Keratinocyte (primary cell): Measurements from ENCODE around the gene GNA14. TPM values are rescaled to one million over a fixed set of nuclear protein-coding genes. Genes with fewer than 3 reads are reported as not detected.

Experiments
- DNase-seq: peaks from one replicate; pipeline ENCODE4 v3.0.0-alpha.2; 2011; ENCODE audit warnings: low read depth, missing footprints, low spot score
- FAIRE-seq: peaks from 2 replicates; lab custom pipeline; 2011; peaks lifted over from hg19 to GRCh38; lab: Jason Lieb, UNC
- H2AFZ ChIP-seq: 2 replicates; pipeline ENCODE4 v1.6.0; 2012; ENCODE audit warnings: low read length, control low read depth, inconsistent platforms; ENCODE audit not compliant: control insufficient read depth
- H3K27ac ChIP-seq: 2 replicates; pipeline ENCODE4 v1.5.1; 2011; ENCODE audit warnings: low read length; ENCODE audit not compliant: control insufficient read depth, insufficient read depth
- H3K27me3 ChIP-seq: 3 replicates; pipeline ENCODE4 v1.6.0; 2011; ENCODE audit warnings: low read length; ENCODE audit not compliant: control insufficient read depth, insufficient read depth; ENCODE audit errors: extremely low read depth
- H3K36me3 ChIP-seq, 2 experiments: 2 replicates in 1 of 2; 3 replicates in 1 of 2; pipeline ENCODE4 v1.5.1; 2011; ENCODE audit warnings: low read length in 2 of 2, mild to moderate bottlenecking in 1 of 2; ENCODE audit not compliant: control insufficient read depth in 2 of 2, insufficient read depth in 2 of 2; ENCODE audit errors: extremely low read depth in 1 of 2
- H3K4me1 ChIP-seq: 3 replicates; pipeline ENCODE4 v1.5.1; 2011; ENCODE audit warnings: low read length; ENCODE audit not compliant: control insufficient read depth, insufficient read depth; ENCODE audit errors: extremely low read depth
- H3K4me2 ChIP-seq: 3 replicates; pipeline ENCODE4 v1.6.0; 2011; ENCODE audit warnings: low read depth, low read length; ENCODE audit not compliant: control insufficient read depth, insufficient read depth; ENCODE audit errors: extremely low read depth
- H3K4me3 ChIP-seq, 3 experiments: fragments of 200-600 bp in 1 of 3; sonication (generic) in 1 of 3; 2 replicates in 2 of 3; 3 replicates in 1 of 3; pipeline ENCODE4 v1.5.1; 2011 to 2016; ENCODE audit warnings: low read length in 3 of 3, mild to moderate bottlenecking in 3 of 3, control low read depth in 2 of 3, inconsistent platforms in 1 of 3, low read depth in 1 of 3, mixed read lengths in 1 of 3, mixed run types in 1 of 3, moderate library complexity in 1 of 3; ENCODE audit not compliant: control insufficient read depth in 2 of 3, insufficient read depth in 2 of 3; ENCODE audit errors: extremely low read depth in 1 of 3
- H3K79me2 ChIP-seq: 2 replicates; pipeline ENCODE4 v1.6.0; 2012; ENCODE audit warnings: low read length; ENCODE audit not compliant: control insufficient read depth, insufficient read depth
- H3K9ac ChIP-seq: 3 replicates; pipeline ENCODE4 v1.6.0; 2011; ENCODE audit warnings: low read length; ENCODE audit not compliant: control insufficient read depth, insufficient read depth; ENCODE audit errors: extremely low read depth
- H3K9me1 ChIP-seq: 3 replicates; pipeline ENCODE4 v1.6.0; 2011; ENCODE audit warnings: low read length; ENCODE audit not compliant: control insufficient read depth, insufficient read depth; ENCODE audit errors: extremely low read depth
- H3K9me3 ChIP-seq: 2 replicates; pipeline ENCODE4 v1.5.1; 2012; ENCODE audit warnings: low read depth, low read length; ENCODE audit not compliant: control insufficient read depth
- H4K20me1 ChIP-seq: 3 replicates; pipeline ENCODE4 v1.6.0; 2011; ENCODE audit warnings: low read length; ENCODE audit not compliant: control insufficient read depth, insufficient read depth; ENCODE audit errors: extremely low read depth
- EZH2 ChIP-seq: IDR thresholded peaks from one replicate; pipeline ENCODE4 v1.6.1; 2012; ENCODE audit warnings: inconsistent platforms, mild to moderate bottlenecking, low read length, moderate library complexity
- dilution Hi-C: fragments of 300-500 bp; cut with MboI; formaldehyde crosslinking; loops from one replicate; pipeline ENCODE4 v1.7.0; 2020; ENCODE audit warnings: low sequenced_read_pairs; ENCODE audit not compliant: extremely low pct_ligation_motif_present
- polyA plus RNA-seq, 5 experiments: library from polyadenylated mRNA; depleted of rRNA in 3 of 5; stranded (reverse) in 3 of 5; stranded (forward) in 1 of 5; unstranded in 1 of 5; fragments of >200 nt; gene quantifications; 1 replicate in 1 of 5; 2 replicates in 3 of 5; 3 replicates in 1 of 5; pipeline versions ENCODE4 v1.2.1 to v1.2.3, GENCODE V29; 2011 to 2012; ENCODE audit warnings: missing spikeins in 2 of 5, low read depth in 1 of 5, low replicate concordance in 1 of 5
- TF ChIP-seq, protein P1 (sequence below), 3 experiments: IDR thresholded peaks in 1 of 3; conservative IDR thresholded peaks in 1 of 3; optimal IDR thresholded peaks in 1 of 3; 2 replicates in 2 of 3; 3 replicates in 1 of 3; pipeline versions ENCODE3 to v1.5.1; 2011; ENCODE audit warnings: low read length in 3 of 3, mild to moderate bottlenecking in 3 of 3, moderate library complexity in 2 of 3, control low read depth in 1 of 3, inconsistent platforms in 1 of 3; ENCODE audit not compliant: insufficient read depth in 2 of 3; ENCODE audit errors: extremely low read depth in 1 of 3

Gene GNA14
- polyA plus RNA-seq, 1 donor (not counting 4 experiments of a cell fraction or from before 2014, with no cell fraction given), result not detected

DNA sequence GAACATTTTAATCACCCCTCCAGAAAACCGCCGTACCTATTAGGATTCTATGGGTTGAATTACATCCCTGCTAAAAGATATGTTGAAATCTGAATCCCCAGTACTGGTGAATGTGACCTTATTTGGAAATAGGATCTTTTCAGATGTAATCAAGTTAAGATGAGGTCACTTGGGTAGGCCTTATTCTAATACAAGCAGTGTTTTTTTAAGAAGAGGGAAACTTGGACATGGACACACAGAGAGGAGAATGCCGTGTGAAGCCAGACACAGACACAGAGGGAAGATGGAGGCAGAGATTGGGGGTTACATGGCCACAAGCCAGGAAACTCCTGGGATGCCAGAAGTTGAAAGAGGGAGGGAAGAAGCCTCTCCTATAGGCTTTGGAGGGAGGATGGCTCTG, 183.5 kb downstream of the GNA14 start:
- no peaks in the 10 kb centered on the region for H3K79me2 ChIP-seq
- H3K4me1 ChIP-seq, result no peaks in the 10 kb centered on the region
- H3K4me3 ChIP-seq, result no peak overlapping the region
- no peak overlapping the region for H2AFZ ChIP-seq
- no peaks in the 10 kb centered on the region for H3K9me1 ChIP-seq
- TF ChIP-seq, protein P1, sequence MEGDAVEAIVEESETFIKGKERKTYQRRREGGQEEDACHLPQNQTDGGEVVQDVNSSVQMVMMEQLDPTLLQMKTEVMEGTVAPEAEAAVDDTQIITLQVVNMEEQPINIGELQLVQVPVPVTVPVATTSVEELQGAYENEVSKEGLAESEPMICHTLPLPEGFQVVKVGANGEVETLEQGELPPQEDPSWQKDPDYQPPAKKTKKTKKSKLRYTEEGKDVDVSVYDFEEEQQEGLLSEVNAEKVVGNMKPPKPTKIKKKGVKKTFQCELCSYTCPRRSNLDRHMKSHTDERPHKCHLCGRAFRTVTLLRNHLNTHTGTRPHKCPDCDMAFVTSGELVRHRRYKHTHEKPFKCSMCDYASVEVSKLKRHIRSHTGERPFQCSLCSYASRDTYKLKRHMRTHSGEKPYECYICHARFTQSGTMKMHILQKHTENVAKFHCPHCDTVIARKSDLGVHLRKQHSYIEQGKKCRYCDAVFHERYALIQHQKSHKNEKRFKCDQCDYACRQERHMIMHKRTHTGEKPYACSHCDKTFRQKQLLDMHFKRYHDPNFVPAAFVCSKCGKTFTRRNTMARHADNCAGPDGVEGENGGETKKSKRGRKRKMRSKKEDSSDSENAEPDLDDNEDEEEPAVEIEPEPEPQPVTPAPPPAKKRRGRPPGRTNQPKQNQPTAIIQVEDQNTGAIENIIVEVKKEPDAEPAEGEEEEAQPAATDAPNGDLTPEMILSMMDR (optimal IDR thresholded peaks at IDR 0.05 in 1 of 3, IDR thresholded peaks at IDR 0.05 in 1 of 3, conservative IDR thresholded peaks at IDR 0.05 in 1 of 3; ENCODE audit: extremely low read depth in 1 of 3, insufficient read depth in 2 of 3, low read length in 3 of 3), result no peak
- TF ChIP-seq EZH2, result no peak
- H3K36me3 ChIP-seq, result no peaks in the 10 kb centered on the region
- FAIRE-seq, result no peak
- H3K9me3 ChIP-seq, result no peaks in the 10 kb centered on the region
- dilution Hi-C loops, result no loop called here
- H3K27me3 ChIP-seq, result peaks cover 8% of the 10 kb centered on the region
- H3K27ac ChIP-seq, result no peak overlapping the region
- no peak overlapping the region for H3K4me2 ChIP-seq
- no peak overlapping the region for H3K9ac ChIP-seq
- H4K20me1 ChIP-seq, result no peaks in the 10 kb centered on the region
- no peak for DNase-seq

DNA sequence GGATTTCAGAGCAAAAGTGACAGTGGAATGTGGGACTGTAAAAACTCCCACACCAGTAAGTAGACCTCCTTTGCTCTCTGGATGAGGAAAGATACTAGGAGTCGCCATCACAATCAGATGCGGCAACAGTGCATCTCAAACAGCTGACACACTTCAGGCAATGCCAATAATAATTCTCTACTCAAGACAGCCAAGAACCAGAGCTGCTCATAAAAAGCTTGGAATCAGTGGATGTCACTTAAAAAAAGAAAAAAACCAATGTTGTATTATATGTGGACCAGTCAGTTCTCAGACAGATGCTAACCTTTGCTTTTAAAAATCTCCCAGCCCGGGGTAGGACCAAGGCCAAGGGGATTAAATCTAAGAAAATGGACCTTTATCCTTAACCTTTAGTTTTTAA, 185.0 kb downstream of the GNA14 start:
- dilution Hi-C loops, result no loop called here
- Histone ChIP-seq H3K27me3 (peaks cover 8% of the 10 kb centered on the region), H3K9me1 (no peaks in the 10 kb centered on the region), H3K4me3 (no peak overlapping the region), H3K4me1 (no peaks in the 10 kb centered on the region), H3K9me3 (no peaks in the 10 kb centered on the region), H3K9ac (no peak overlapping the region), H3K79me2 (no peaks in the 10 kb centered on the region), H3K4me2 (no peak overlapping the region), H2AFZ (no peak overlapping the region), H4K20me1 (no peaks in the 10 kb centered on the region), H3K27ac (no peak overlapping the region), H3K36me3 (no peaks in the 10 kb centered on the region)
- FAIRE-seq, result no peak
- no peak for DNase-seq
- no peak for TF ChIP-seq EZH2
- TF ChIP-seq, protein P1 (optimal IDR thresholded peaks at IDR 0.05 in 1 of 3, IDR thresholded peaks at IDR 0.05 in 1 of 3, conservative IDR thresholded peaks at IDR 0.05 in 1 of 3; ENCODE audit: extremely low read depth in 1 of 3, insufficient read depth in 2 of 3, low read length in 3 of 3), result no peak
